IMR-90 (cell line): ENCODE data around the gene FOXP1. TPM values are rescaled to one million over a fixed set of nuclear protein-coding genes. Genes with fewer than 3 reads are reported as not detected.
A peak's percentile ranks its signal among the peaks of the same experiment; 100 is the strongest.

ENCODE experiments used
- ATAC-seq: fragments of 200-7000 bp; cut with Tn5 transposase; 2 replicates; pipeline ENCODE4 v1.9.1; 2020; ENCODE audit warnings: low read depth, mild to moderate bottlenecking, moderate library complexity
- BruUV-seq: library from RNA; stranded (reverse); fragments of 400-500 nt; replicated peaks from 2 replicates; lab custom pipeline; 2021; lab: Mats Ljungman, UMichigan
- CTCF ChIA-PET: fragments of 300-600 bp; formaldehyde crosslinking; extraction: SDS; loops from one replicate; lab custom pipeline; 2021; ENCODE audit warnings: antibody characterized with exemption; lab: Yijun Ruan, JAX
- POLR2A ChIA-PET: fragments of 300-600 bp; sonication (Branson Sonifier 250); formaldehyde crosslinking; loops from one replicate; lab custom pipeline; 2022; ENCODE audit warnings: antibody characterized with exemption; ENCODE audit not compliant: unreplicated experiment; lab: Charles Lee
- DNase-seq: peaks from one replicate; pipeline ENCODE4 v3.0.0; 2013
- H2AFZ ChIP-seq: replicated peaks from 2 replicates; pipeline ENCODE3; 2013; ENCODE audit warnings: low read length, mild to moderate bottlenecking; ENCODE audit not compliant: poor library complexity
- H2AK5ac ChIP-seq: 2 replicates; pipeline ENCODE4 v1.6.1; 2013; ENCODE audit warnings: low read depth, low read length, inconsistent platforms
- H2AK9ac ChIP-seq: replicated peaks from 2 replicates; pipeline ENCODE3; 2013; ENCODE audit warnings: mild to moderate bottlenecking, low read depth, low read length, moderate library complexity; ENCODE audit not compliant: poor library complexity
- H2BK120ac ChIP-seq: 2 replicates; pipeline ENCODE4 v1.6.1; 2013; ENCODE audit warnings: low read depth, low read length, inconsistent platforms
- H2BK15ac ChIP-seq: 3 replicates; pipeline ENCODE4 v1.6.1; 2013; ENCODE audit warnings: low read depth, low read length, inconsistent platforms
- H2BK20ac ChIP-seq: 2 replicates; pipeline ENCODE4 v1.6.1; 2013; ENCODE audit warnings: low read depth, mild to moderate bottlenecking, inconsistent platforms, low read length, moderate library complexity
- H2BK5ac ChIP-seq: 2 replicates; pipeline ENCODE4 v1.6.1; 2013; ENCODE audit warnings: mild to moderate bottlenecking, low read depth, low read length, inconsistent platforms; ENCODE audit not compliant: poor library complexity, severe bottlenecking
- H3K14ac ChIP-seq: replicated peaks from 2 replicates; pipeline ENCODE4 v1.6.1; 2013; ENCODE audit warnings: low read depth, low read length, inconsistent platforms
- H3K18ac ChIP-seq: 2 replicates; pipeline ENCODE4 v1.6.1; 2013; ENCODE audit warnings: low read depth, low read length, control low read depth
- H3K23ac ChIP-seq: 2 replicates; pipeline ENCODE4 v1.6.1; 2013; ENCODE audit warnings: low read depth, low read length, inconsistent platforms
- H3K27ac ChIP-seq: 2 replicates; pipeline ENCODE4 v1.5.1; 2013; ENCODE audit warnings: mild to moderate bottlenecking, control low read depth, low read length; ENCODE audit not compliant: insufficient read depth
- H3K27me3 ChIP-seq: 2 replicates; pipeline ENCODE4 v1.6.1; 2013; ENCODE audit warnings: low read length; ENCODE audit not compliant: control insufficient read depth, insufficient read depth
- H3K36me3 ChIP-seq: 2 replicates; pipeline ENCODE4 v1.6.1; 2013; ENCODE audit warnings: low read length, mixed read lengths; ENCODE audit not compliant: control insufficient read depth, insufficient read depth
- H3K4ac ChIP-seq: 2 replicates; pipeline ENCODE4 v1.6.1; 2013; ENCODE audit warnings: low read depth, low read length, inconsistent platforms
- H3K4me1 ChIP-seq: 2 replicates; pipeline ENCODE4 v1.6.1; 2013; ENCODE audit warnings: low read length, mixed read lengths; ENCODE audit not compliant: control insufficient read depth, insufficient read depth
- H3K4me2 ChIP-seq: 2 replicates; pipeline ENCODE4 v1.6.1; 2013; ENCODE audit warnings: low read depth, mild to moderate bottlenecking, control low read depth, low read length, moderate library complexity
- H3K4me3 ChIP-seq: 2 replicates; pipeline ENCODE4 v1.5.1; 2013; ENCODE audit warnings: low read depth, mild to moderate bottlenecking, control low read depth, low read length, moderate library complexity; ENCODE audit not compliant: insufficient read depth
- H3K56ac ChIP-seq: 2 replicates; pipeline ENCODE4 v1.6.1; 2013; ENCODE audit warnings: low read length, inconsistent platforms; ENCODE audit not compliant: insufficient read depth; ENCODE audit errors: extremely low read depth
- H3K79me1 ChIP-seq, 2 experiments: 2 replicates each; pipeline ENCODE4 v1.6.1; 2013; ENCODE audit warnings: low read length in 2 of 2, inconsistent platforms in 1 of 2, low read depth in 1 of 2
- H3K9ac ChIP-seq: 2 replicates; pipeline ENCODE4 v1.6.1; 2013; ENCODE audit warnings: low read depth, low read length, control low read depth
- H3K9me1 ChIP-seq: 2 replicates; pipeline ENCODE4 v1.6.1; 2013; ENCODE audit warnings: low read length, inconsistent platforms; ENCODE audit not compliant: insufficient read depth
- H3K9me3 ChIP-seq: 2 replicates; pipeline ENCODE4 v1.6.1; 2013; ENCODE audit warnings: low read length; ENCODE audit not compliant: control insufficient read depth, insufficient read depth
- H4K20me1 ChIP-seq: 2 replicates; pipeline ENCODE4 v1.6.1; 2013; ENCODE audit warnings: low read length, inconsistent platforms; ENCODE audit not compliant: insufficient read depth
- H4K5ac ChIP-seq: 2 replicates; pipeline ENCODE4 v1.6.1; 2013; ENCODE audit warnings: mild to moderate bottlenecking, low read depth, low read length, control low read depth
- H4K8ac ChIP-seq, 2 experiments: 2 replicates each; pipeline ENCODE4 v1.6.1; 2013; ENCODE audit warnings: low read depth in 2 of 2, low read length in 2 of 2, control low read depth in 1 of 2, inconsistent platforms in 1 of 2
- H4K91ac ChIP-seq: 2 replicates; pipeline ENCODE4 v1.6.1; 2013; ENCODE audit warnings: low read depth, low read length, inconsistent platforms; ENCODE audit not compliant: insufficient read depth
- CEBPB ChIP-seq: IDR thresholded peaks from 2 replicates; pipeline ENCODE4 v1.6.1; 2012; ENCODE audit warnings: low read depth, low read length, improper control_type of control experiment
- CHD1 ChIP-seq: IDR thresholded peaks from 2 replicates; pipeline ENCODE4 v1.6.1; 2012; ENCODE audit warnings: low read depth, low read length, improper control_type of control experiment
- ELK1 ChIP-seq: fragments of 150-350 bp; IDR thresholded peaks from 2 replicates; pipeline ENCODE4 v1.6.1; 2016; ENCODE audit warnings: low read depth, mild to moderate bottlenecking, low read length, moderate library complexity, borderline replicate concordance
- FOS ChIP-seq: fragments of 150-350 bp; IDR thresholded peaks from 2 replicates; pipeline ENCODE4 v1.6.1; 2016; ENCODE audit warnings: low read depth, low read length
- MAFK ChIP-seq: IDR thresholded peaks from 2 replicates; pipeline ENCODE4 v1.6.1; 2012; ENCODE audit warnings: low read depth, low read length, improper control_type of control experiment
- MAZ ChIP-seq: IDR thresholded peaks from 2 replicates; pipeline ENCODE4 v1.6.1; 2012; ENCODE audit warnings: low read depth, mild to moderate bottlenecking, low read length, improper control_type of control experiment, moderate library complexity, borderline replicate concordance
- MXI1 ChIP-seq: IDR thresholded peaks from 2 replicates; pipeline ENCODE4 v1.6.1; 2012; ENCODE audit warnings: low read depth, mild to moderate bottlenecking, low read length, moderate library complexity, borderline replicate concordance
- NFE2L2 ChIP-seq: fragments of 150-350 bp; IDR thresholded peaks from 2 replicates; pipeline ENCODE4 v1.6.1; 2016; ENCODE audit warnings: low read depth, mild to moderate bottlenecking, low read length
- POLR2A ChIP-seq: IDR thresholded peaks from 2 replicates; pipeline ENCODE4 v1.6.1; 2012; ENCODE audit warnings: mild to moderate bottlenecking, low read depth, low read length
- RAD21 ChIP-seq: IDR thresholded peaks from 2 replicates; pipeline ENCODE4 v1.6.1; 2012; ENCODE audit warnings: low read length, improper control_type of control experiment
- RCOR1 ChIP-seq: IDR thresholded peaks from 2 replicates; pipeline ENCODE4 v1.6.1; 2012; ENCODE audit warnings: mild to moderate bottlenecking, low read length, improper control_type of control experiment; ENCODE audit not compliant: insufficient replicate concordance
- RFX5 ChIP-seq: IDR thresholded peaks from 2 replicates; pipeline ENCODE4 v1.8.0; 2012; ENCODE audit warnings: low read depth, mild to moderate bottlenecking, low read length, moderate library complexity
- SMC3 ChIP-seq: fragments of 150-350 bp; IDR thresholded peaks from 2 replicates; pipeline ENCODE4 v1.6.1; 2016; ENCODE audit warnings: low read depth, mild to moderate bottlenecking, antibody characterized with exemption, low read length, moderate library complexity
- USF2 ChIP-seq: fragments of 150-350 bp; IDR thresholded peaks from 2 replicates; pipeline ENCODE4 v1.6.1; 2017; ENCODE audit warnings: mild to moderate bottlenecking, antibody characterized with exemption, low read length, low read depth
- WGBS, 2 experiments: methylation state at CpG; one replicate each; pipeline versions ENCODE4 v1.1.5 to v1.1.7; 2013; ENCODE audit warnings: missing lambda C conversion rate in 2 of 2; ENCODE audit not compliant: insufficient read length in 1 of 2; ENCODE audit errors: extremely low coverage in 2 of 2; 5-methylcytosine and 5-hydroxymethylcytosine counted together
- dilution Hi-C: fragments of 300-500 bp; cut with HindIII; formaldehyde crosslinking; loops from one replicate; pipeline ENCODE4 v1.14.3; 2018; ENCODE audit warnings: low sequenced_read_pairs; ENCODE audit not compliant: unreplicated experiment
- in situ Hi-C: fragments of 300-500 bp; cut with MboI; formaldehyde crosslinking; loops from 3 replicates; pipeline ENCODE4 v1.14.3; 2019; ENCODE audit warnings: low sequenced_read_pairs, inconsistent platforms, mixed read lengths
- intact Hi-C: fragments of 100-400 bp; cut with micrococcal nuclease; formaldehyde crosslinking; loops from 2 replicates; pipeline ENCODE4 v1.10.0; 2022
- polyA plus RNA-seq, 3 experiments: library from polyadenylated mRNA; depleted of rRNA; stranded (reverse); fragments of >200 nt; gene quantifications; 2 replicates each; pipeline ENCODE4 v1.2.3, GENCODE V29; 2012; ENCODE audit warnings: low replicate concordance in 1 of 3
- total RNA-seq: library from RNA; depleted of rRNA; stranded (reverse); fragments of >200 nt; gene quantifications from 2 replicates; pipeline ENCODE4 v1.2.3, GENCODE V29; 2012
- TF ChIP-seq, protein P1 (sequence below): conservative IDR thresholded peaks from 2 replicates; pipeline ENCODE4 v1.5.1; 2012; ENCODE audit warnings: mild to moderate bottlenecking, low read depth, low read length, improper control_type of control experiment

Gene FOXP1
- total and polyA plus RNA-seq, 2 of the 4 experiments (the other 2 are of a cell fraction), result 37.0 to 132 TPM

- H3K9me3 ChIP-seq, result no peaks in the 10 kb centered on the region
- TF ChIP-seq RCOR1, result no peak
- TF ChIP-seq CHD1, result no peak
- no peak for TF ChIP-seq POLR2A
- no peak for TF ChIP-seq RFX5
- no peak for TF ChIP-seq SMC3
- no peak for TF ChIP-seq MXI1
- TF ChIP-seq, protein P1, sequence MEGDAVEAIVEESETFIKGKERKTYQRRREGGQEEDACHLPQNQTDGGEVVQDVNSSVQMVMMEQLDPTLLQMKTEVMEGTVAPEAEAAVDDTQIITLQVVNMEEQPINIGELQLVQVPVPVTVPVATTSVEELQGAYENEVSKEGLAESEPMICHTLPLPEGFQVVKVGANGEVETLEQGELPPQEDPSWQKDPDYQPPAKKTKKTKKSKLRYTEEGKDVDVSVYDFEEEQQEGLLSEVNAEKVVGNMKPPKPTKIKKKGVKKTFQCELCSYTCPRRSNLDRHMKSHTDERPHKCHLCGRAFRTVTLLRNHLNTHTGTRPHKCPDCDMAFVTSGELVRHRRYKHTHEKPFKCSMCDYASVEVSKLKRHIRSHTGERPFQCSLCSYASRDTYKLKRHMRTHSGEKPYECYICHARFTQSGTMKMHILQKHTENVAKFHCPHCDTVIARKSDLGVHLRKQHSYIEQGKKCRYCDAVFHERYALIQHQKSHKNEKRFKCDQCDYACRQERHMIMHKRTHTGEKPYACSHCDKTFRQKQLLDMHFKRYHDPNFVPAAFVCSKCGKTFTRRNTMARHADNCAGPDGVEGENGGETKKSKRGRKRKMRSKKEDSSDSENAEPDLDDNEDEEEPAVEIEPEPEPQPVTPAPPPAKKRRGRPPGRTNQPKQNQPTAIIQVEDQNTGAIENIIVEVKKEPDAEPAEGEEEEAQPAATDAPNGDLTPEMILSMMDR, result no peak
- TF ChIP-seq RAD21, result no peak
- TF ChIP-seq MAZ, result no peak
- no peak for TF ChIP-seq CEBPB
- TF ChIP-seq NFE2L2, result no peak
- TF ChIP-seq USF2, result no peak
- no peak for TF ChIP-seq ELK1
- no peak for TF ChIP-seq MAFK
- TF ChIP-seq FOS, result no peak
- no peak overlapping the region for H3K23ac ChIP-seq
- no peak overlapping the region for H3K56ac ChIP-seq
- no peak overlapping the region for H4K91ac ChIP-seq
- H2AFZ ChIP-seq, result no peak overlapping the region
- H2BK5ac ChIP-seq, result no peak overlapping the region
- no peak overlapping the region for H3K4me2 ChIP-seq
- in situ Hi-C loops (no loop called here), intact Hi-C loops (no loop called here), dilution Hi-C loops (no loop called here)
- H2BK120ac ChIP-seq, result no peak overlapping the region
- peaks cover 30% of the 10 kb centered on the region for H3K9me1 ChIP-seq
- no peak overlapping the region for H3K14ac ChIP-seq
- no peaks in the 10 kb centered on the region for H3K27me3 ChIP-seq
- peaks cover 50% of the 10 kb centered on the region for H4K20me1 ChIP-seq
- no TSS peak for BruUV-seq
- no peak overlapping the region for H3K4ac ChIP-seq
- peaks cover 46% of the 10 kb centered on the region for H3K36me3 ChIP-seq
- no CpG with 5 or more reads among the region's 9 CpGs for WGBS, 2 experiments
- H3K4me1 ChIP-seq, result peaks cover 5% of the 10 kb centered on the region
- no peak overlapping the region for H3K18ac ChIP-seq
- DNase-seq, result no peak
- H2AK5ac ChIP-seq, result peak overlapping the region; percentile 5; the same call in 1 of the 2 replicates
- no peak overlapping the region for H3K27ac ChIP-seq
- POLR2A ChIA-PET, result no interaction called here
- H2BK20ac ChIP-seq, result no peak overlapping the region
- no peak overlapping the region for H2BK15ac ChIP-seq
- peaks cover 52 to 84% of the 10 kb centered on the region in 2 experiments for H3K79me1 ChIP-seq
- no peak overlapping the region for H4K5ac ChIP-seq
- no peak overlapping the region for H3K4me3 ChIP-seq
- CTCF ChIA-PET, result interaction anchor here (0.6 kb wide), 1 partner anchor 678 kb away, joined by 6 read pairs; no protein-coding TSS in a partner anchor
- no peak overlapping the region for H4K8ac ChIP-seq
- H2AK9ac ChIP-seq, result no peak overlapping the region
- no peak overlapping the region for H3K9ac ChIP-seq
- ATAC-seq, result no peak
Observed at GRCh38 chr3:71033681-71034220, 549.8 kb downstream of the FOXP1 start.
